HS-5 (cell line): Measurements from ENCODE around the gene OSTF1.

ENCODE experiments used
- DNase-seq: peaks from one replicate; pipeline ENCODE4 v3.0.0-alpha.2; 2012; ENCODE audit warnings: low read depth

The OSTF1 gene, protein sequence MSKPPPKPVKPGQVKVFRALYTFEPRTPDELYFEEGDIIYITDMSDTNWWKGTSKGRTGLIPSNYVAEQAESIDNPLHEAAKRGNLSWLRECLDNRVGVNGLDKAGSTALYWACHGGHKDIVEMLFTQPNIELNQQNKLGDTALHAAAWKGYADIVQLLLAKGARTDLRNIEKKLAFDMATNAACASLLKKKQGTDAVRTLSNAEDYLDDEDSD

DNA sequence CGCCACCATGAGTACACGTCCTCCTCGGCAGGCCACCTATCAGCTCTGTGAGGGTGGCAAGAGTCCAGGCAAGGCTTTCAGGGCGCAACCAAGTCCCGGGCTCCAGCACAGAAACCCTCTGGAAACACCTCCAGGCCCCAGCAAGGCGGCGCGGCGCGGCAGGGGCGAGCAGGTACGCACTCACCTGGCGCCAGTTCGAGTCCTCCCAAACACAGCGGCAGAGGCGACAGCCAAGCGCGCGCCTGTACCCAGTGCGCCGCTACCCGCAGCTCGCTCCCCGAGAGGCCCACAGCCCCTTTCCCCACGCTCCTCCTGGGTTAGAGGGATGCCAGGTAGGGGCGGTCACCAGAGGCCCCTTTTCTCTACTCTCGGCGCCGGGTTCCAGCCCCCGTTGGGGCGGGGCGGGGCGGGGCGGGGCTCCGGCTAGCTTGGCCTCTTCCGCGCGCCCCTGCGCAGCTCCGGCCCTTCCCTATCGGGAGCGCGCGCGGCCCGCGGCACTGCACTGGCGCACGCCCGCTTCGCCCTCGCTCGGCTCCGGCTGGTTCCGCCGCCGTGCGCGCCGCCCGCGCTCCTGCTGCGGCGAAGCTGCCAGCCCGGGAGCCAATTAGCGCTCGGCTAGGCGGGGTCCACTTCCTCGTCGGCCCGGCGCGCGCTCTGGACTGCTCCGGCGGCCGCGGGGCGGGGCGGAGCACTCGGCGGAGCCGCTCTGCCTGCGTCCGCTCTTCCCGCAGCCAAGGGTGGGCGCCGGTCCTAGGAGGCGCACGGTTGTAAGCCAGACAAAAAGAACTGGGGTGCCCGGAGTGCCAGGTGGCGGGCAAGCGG lies at the start of gene OSTF1, which contains the start of gene NMRK1:
Gene OSTF1, plus strand, starts transcription at position 691 of the 822 bp plus-strand sequence. CDS start 179 bp downstream, outside the sequence.
Gene NMRK1, minus strand, starts transcription at position 332 of the 822 bp plus-strand sequence. CDS start 5,040 bp downstream, outside the sequence.
- peak; percentile 67 for DNase-seq

DNA sequence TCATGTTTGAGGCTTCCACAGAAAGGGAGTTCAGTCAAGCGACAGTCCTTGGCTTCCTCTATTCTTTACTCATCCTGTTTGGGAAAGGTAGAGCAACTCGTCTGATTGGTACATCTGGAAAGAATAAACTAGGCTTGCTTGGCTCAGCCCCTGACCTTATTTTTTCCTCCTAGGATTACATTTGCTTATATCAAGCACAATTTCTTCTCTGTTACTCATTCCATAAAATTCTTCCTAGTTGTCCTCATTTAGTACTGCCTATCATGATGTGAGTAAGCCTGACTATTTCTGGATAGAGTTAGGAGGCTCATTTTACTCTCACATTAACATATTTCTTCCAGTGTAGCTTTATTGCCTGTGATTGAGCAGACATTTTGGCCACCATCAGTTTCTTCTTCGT lies 49.3 kb upstream of the OSTF1 start:
- peak; percentile 84 for DNase-seq

GRCh38 chr9:75039801-75040200 lies 48.5 kb upstream of the OSTF1 start:
- no peak for DNase-seq

DNA sequence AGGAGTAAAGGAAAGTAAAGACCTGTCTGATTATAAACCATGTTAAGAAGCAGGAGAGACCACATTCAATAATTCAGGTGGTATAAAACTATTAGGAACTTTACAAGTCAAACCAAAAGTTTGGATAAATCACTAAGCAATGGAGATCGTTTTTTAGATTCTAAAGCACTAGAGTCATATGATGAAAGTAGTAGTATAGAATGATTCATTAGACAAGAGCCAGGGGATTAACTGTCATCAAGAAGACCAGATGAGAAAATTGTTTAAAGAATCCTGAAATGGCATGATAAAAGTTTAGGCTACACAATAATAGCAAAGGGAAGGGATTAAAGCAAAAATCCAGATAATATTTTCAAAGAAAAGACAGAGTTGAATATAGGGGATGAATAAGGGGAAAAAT lies 47.3 kb upstream of the OSTF1 start:
- no peak for DNase-seq

DNA sequence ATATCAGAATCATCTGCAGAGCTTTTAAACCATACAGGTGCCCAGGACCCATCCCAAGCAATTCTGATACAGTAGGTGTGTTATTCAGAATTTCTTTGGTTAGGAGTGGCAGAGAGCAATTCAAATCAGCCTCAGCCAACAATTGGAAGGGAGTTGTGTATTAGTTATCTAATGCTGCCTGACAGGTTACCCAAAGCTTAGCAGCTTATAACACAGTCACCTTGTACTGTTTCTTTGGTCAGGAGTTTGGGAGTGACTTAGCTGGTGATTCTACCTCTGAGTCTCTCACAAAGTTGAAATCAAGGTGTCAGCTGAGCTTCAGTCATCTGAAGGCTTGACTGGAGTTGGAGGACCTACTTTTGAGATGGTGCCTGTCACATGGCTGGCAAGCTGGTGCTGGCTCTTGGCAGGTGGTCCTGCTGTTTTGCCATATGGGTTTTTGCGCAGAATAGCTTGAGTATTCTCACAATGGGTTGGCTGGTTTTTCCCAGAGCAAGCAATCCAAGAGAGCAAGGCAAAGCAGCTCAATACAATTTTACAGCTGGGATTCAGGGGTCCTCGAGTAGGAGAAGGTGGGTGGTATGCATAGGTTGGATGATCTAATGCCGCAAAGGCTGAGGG lies 41.5 kb upstream of the OSTF1 start:
- no peak for DNase-seq

GRCh38 chr9:75047506-75047905 lies 40.8 kb upstream of the OSTF1 start:
- no peak for DNase-seq

DNA sequence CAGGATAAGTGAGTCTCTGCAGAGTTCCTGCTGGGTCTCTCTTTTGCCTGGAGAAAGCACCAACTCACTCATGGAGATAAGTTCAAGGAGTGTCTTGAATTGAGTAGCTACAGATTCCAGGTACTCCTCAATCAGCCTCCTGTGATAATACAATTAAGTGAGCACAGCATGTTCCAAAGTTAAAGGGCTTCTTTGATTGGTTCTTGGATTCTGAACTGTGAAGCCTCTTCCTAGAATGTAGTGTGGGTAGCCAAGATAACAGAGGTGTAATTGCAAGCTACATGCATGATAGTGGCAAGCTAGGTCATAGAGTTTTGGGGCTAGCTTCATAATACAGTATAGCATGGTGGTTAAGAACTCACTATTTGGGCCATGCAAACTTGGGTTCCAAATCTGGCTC lies 37.0 kb upstream of the OSTF1 start:
- DNase-seq: no peak

- DNase-seq: no peak
Measured at GRCh38 chr9:75053869-75054268, 34.4 kb upstream of the OSTF1 start.

DNA sequence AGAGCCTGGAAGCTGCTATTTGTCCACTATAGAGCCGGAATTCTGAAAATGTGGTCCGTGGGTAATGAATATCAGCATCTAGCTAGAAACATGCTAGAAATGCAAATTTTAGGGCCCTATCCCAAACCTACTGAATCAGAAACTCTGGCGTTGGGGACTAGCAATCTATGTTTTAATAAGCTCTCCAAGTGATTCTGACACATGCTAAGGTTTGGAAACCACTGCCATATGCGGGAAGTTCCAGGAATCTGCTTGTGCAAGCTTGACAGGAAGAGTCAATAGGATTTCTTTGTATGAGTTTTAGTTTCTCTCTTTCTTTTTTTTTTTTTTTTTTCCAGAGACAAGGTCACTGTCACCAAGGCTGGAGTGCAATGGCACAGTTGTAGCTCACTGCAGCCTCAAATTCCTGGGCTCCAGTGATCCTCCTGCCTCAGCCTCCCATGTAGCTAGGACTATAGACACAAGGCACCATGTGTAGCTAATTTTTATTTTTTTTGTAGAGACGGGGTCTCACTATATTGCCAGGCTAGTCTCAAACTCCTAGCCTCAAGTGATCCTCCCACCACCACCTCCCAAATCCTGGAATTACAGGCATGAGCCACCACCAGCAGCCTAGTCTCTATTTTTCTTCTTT lies 33.8 kb upstream of the OSTF1 start:
- DNase-seq: no peak

GRCh38 chr9:75061169-75061568 lies 27.1 kb upstream of the OSTF1 start:
- DNase-seq: no peak

GRCh38 chr9:75063556-75064305 lies 24.6 kb upstream of the OSTF1 start:
- DNase-seq: no peak

- peak; percentile 25 for DNase-seq
Measured at GRCh38 chr9:75064307-75065025, 23.8 kb upstream of the OSTF1 start.

DNA sequence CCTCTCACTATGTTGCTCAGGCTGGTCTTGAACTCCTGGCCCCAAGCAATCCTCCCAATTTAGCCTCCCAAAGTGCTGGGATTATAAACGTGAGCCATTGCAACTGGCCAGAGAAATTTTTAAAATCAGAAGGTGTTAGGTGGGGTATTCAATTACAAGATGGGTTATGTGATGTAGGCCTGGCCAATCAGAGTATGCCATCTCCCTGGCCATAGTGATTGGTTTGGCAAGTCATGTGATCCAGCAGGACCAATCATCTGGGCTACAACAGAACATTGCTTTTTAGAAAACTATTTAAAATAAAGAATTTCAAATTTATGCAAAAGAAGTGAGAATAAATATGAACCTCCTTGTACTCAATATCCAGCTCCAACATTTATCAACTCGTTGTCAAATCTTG lies 22.8 kb upstream of the OSTF1 start:
- no peak for DNase-seq

GRCh38 chr9:75067894-75068293 lies 20.4 kb upstream of the OSTF1 start:
- DNase-seq: no peak

GRCh38 chr9:75069171-75069570 lies 19.1 kb upstream of the OSTF1 start:
- no peak for DNase-seq

DNA sequence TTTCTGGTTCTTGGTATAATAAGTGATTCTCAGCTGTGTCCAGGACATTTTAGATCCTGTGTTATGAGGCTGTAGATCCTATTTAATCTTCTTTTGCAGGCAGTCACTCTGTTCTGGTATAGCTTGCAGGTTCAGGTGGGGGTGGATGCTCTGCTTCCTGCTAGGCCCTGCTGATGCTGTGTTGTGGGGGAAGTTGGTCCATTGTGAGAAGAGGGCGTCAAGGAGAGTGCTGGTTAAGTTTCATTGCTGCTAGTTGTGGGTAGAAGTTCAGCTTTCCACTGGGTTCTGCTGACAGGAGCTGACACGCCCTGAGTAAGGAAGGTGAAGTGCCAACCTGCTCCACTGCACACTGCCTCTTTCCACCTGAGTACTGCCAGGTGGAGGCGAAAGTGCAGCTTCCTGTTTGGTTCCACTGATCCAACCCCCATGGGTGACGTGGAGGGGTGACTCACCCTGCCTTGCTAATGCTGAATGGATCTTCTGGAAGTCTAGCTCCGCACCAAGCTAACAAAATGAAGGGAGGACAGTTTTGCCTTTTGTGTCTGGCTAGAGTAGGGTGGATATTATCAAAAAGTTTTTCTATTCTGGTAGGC lies 16.7 kb upstream of the OSTF1 start:
- no peak for DNase-seq

- DNase-seq: no peak
Measured at GRCh38 chr9:75072895-75073294, 15.4 kb upstream of the OSTF1 start.

GRCh38 chr9:75081632-75082031 lies 6.7 kb upstream of the OSTF1 start:
- DNase-seq: no peak

DNA sequence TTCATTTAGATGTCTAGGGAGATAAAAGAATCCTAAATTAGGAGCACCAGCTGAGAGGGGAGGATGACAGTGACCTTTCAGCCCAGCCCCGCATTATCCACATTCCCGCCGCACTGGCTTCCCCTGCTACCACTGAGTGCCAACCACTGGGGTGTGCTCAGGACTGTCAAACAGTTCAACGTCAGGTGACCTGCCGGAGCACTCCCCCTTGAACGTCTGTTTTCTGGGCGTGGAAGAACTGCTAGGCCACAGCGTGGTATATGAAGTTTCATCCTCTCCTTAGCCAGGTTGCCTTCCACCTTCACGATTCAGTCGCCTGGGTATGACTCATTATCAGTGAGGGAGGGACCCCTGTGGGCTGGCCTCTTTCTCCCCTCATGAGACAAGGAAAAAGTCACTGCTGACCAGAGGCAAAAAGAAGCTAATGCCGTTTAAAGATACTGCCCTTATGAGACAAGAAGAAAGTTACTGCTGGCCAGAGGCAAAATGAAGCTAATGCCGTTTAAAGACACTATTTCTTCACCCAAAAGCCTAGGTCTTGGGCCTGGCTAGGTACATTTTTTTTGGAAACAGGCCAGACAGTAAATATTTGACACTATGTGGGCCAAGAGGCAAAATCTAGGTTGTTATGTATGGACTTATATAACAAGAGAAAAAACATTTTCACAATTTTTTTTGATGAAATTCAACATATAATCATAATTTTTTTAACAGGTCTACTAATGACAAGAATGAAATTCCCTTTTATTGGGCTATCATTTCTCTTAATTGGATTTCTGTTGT lies 4.9 kb upstream of the OSTF1 start:
- no peak for DNase-seq
